ENCODE data around the gene DAZAP2.
A peak's percentile ranks its signal among the peaks of the same experiment; 100 is the strongest.
"Not testable (repeated sequence)": the region's sequence is repeated elsewhere in the genome, so short reads cannot be mapped to it uniquely, and the experiment has no call there.

Gene DAZAP2

DNA sequence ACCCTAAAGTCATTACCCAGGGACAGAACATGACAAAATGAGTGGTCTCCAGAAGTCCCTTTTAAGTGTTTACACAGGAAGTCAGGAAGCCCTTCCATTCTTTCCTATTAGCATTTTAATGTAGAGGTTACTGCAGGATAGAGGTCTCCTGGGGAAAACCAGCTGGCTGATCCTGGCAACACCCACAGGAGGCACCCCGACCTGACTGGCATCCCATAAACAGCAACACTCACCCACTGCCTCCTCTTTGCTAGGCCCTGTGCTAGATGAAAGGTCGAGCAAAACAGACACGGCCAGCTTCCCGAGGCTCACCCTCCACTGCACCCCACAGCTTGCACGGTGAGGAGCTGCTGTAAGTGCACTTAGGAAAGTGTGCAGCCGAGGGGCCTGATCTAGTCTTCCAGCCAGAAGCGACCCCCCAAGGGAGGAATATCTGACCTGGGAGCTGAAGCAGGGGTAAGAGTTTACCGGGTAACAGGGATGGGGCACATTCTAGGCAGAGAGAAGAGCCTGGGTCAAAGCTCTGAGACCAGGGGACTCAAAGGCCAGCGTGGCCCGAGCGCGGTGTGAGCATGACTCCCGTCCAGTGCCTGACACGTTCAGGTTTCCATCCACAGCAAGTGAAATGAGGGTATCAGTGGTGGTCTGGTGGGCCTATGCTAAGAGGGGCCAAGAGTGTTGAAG lies 9.0 kb downstream of the DAZAP2 start:
- Mint-ChIP-seq H3K4me1 (peaks cover 30% of the 10 kb centered on the region), H3K4me3 (no peak overlapping the region), H3K36me3 (peaks cover 24% of the 10 kb centered on the region), H3K9me3 (no peaks in the 10 kb centered on the region), H3K27me3 (no peaks in the 10 kb centered on the region), H3K27ac (peak overlapping the region; percentile 72)
- no peak for ATAC-seq (ENCODE audit: low read depth)
- no peak for DNase-seq (ENCODE audit: low spot score in 2 of 2)

DNA sequence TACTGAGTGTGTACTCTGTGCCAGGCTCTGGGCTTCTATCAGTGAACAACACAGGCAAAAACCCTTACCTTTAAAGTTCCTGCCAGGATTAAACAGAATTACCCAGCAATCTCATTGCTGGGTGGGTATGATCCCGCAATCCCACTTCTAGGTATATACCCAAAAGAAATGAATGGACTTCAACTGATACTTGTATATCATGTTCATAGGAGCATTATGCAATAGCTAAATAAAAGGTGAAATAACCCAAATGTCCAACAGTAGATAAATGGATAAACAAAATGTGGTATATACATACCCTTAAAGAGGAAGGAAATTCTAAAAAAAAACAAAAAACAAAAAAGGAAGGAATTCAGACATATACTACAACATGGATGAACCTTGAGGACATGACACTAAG lies 14.7 kb downstream of the DAZAP2 start:
- DNase-seq (ENCODE audit: low spot score in 2 of 2) (no peak), ATAC-seq (ENCODE audit: low read depth) (no peak)
- Mint-ChIP-seq H3K4me1 (peaks cover 5% of the 10 kb centered on the region), H3K36me3 (peaks cover 17% of the 10 kb centered on the region), H3K27ac (no peak overlapping the region), H3K27me3 (no peaks in the 10 kb centered on the region), H3K9me3 (no peaks in the 10 kb centered on the region), H3K4me3 (no peak overlapping the region)

GRCh38 chr12:51254536-51254935 lies 15.9 kb downstream of the DAZAP2 start:
- peaks cover 4% of the 10 kb centered on the region for H3K4me1 Mint-ChIP-seq
- ATAC-seq (ENCODE audit: low read depth), result no peak
- no peak overlapping the region for H3K27ac Mint-ChIP-seq
- H3K36me3 Mint-ChIP-seq, result peaks cover 17% of the 10 kb centered on the region
- H3K27me3 Mint-ChIP-seq, result no peaks in the 10 kb centered on the region
- no peak overlapping the region for H3K4me3 Mint-ChIP-seq
- DNase-seq (ENCODE audit: low spot score in 2 of 2), result no peak
- H3K9me3 Mint-ChIP-seq, result no peaks in the 10 kb centered on the region

DNA sequence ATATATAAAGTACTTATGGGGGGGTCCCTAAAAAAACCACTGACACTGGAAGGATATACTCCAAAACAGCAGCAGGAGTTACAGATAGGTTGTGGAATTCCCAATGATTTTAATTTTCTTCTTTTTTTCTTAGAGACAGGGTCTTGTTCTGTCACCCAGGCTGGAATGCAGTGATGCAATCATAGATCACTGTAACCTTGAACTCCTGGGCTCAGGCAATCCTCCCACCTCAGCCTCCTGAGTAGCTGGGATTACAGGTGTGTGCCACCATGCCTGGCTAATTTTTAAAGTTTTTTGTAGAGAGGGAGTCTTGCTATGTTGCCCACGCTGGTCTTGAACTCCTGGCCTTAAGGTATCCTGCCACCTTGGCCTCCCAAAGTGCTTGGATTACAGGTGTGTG lies 21.0 kb downstream of the DAZAP2 start:
- not testable (repeated sequence) for H3K27ac Mint-ChIP-seq; H3K27me3 Mint-ChIP-seq; H3K4me3 Mint-ChIP-seq; DNase-seq (ENCODE audit: low spot score in 2 of 2); ATAC-seq (ENCODE audit: low read depth); H3K9me3 Mint-ChIP-seq; H3K4me1 Mint-ChIP-seq
- H3K36me3 Mint-ChIP-seq, result peaks cover 13% of the 10 kb centered on the region

- peaks cover 2% of the 10 kb centered on the region for H3K9me3 Mint-ChIP-seq
- H3K27me3 Mint-ChIP-seq, result no peaks in the 10 kb centered on the region
- no peak for DNase-seq (ENCODE audit: low spot score in 2 of 2)
- no peak overlapping the region for H3K4me3 Mint-ChIP-seq
- peak; percentile 41 for ATAC-seq (ENCODE audit: low read depth)
- no peak overlapping the region for H3K27ac Mint-ChIP-seq
- H3K4me1 Mint-ChIP-seq, result peaks cover 19% of the 10 kb centered on the region
- H3K36me3 Mint-ChIP-seq, result peaks cover 9% of the 10 kb centered on the region
Observed at GRCh38 chr12:51262758-51263177, 24.1 kb downstream of the DAZAP2 start.

GRCh38 chr12:51263341-51263740 lies 24.7 kb downstream of the DAZAP2 start:
- no peak for ATAC-seq (ENCODE audit: low read depth)
- Mint-ChIP-seq H3K9me3 (peaks cover 2% of the 10 kb centered on the region), H3K27me3 (no peaks in the 10 kb centered on the region), H3K27ac (no peak overlapping the region), H3K4me3 (no peak overlapping the region), H3K4me1 (peaks cover 24% of the 10 kb centered on the region), H3K36me3 (peaks cover 11% of the 10 kb centered on the region)
- no peak for DNase-seq (ENCODE audit: low spot score in 2 of 2)

DNA sequence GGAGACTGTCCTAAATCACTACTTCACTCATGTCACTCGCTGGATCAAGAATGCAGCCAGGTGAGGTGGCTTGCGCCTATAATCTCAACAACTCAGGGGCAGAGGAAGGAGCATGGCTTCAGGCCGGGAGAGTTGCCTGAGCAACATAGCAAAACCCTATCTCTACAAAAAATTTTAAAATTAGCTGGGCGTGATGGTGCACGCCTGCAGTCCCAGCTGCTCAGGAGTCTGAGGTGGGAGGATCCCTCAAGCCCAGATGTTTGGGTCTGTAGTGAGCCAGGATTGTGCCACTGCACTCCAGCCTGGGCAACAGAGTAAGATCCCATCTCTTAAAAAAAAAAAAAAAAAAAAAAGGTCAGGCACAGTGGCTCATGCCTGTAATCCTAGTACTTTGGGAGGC lies 25.7 kb downstream of the DAZAP2 start:
- ATAC-seq (ENCODE audit: low read depth) (no peak), DNase-seq (ENCODE audit: low spot score in 2 of 2) (no peak)
- no peaks in the 10 kb centered on the region for H3K27me3 Mint-ChIP-seq
- peaks cover 30% of the 10 kb centered on the region for H3K4me1 Mint-ChIP-seq
- no peak overlapping the region for H3K4me3 Mint-ChIP-seq
- peaks cover 2% of the 10 kb centered on the region for H3K9me3 Mint-ChIP-seq
- H3K27ac Mint-ChIP-seq, result peak overlapping the region; percentile 16
- peaks cover 11% of the 10 kb centered on the region for H3K36me3 Mint-ChIP-seq

- DNase-seq (ENCODE audit: low spot score in 2 of 2) (no peak), ATAC-seq (ENCODE audit: low read depth) (peak; percentile 55)
- Mint-ChIP-seq H3K9me3 (peaks cover 2% of the 10 kb centered on the region), H3K36me3 (peaks cover 11% of the 10 kb centered on the region), H3K27ac (peak overlapping the region; percentile 17), H3K27me3 (no peaks in the 10 kb centered on the region), H3K4me3 (no peak overlapping the region), H3K4me1 (peaks cover 33% of the 10 kb centered on the region)
Observed at GRCh38 chr12:51265024-51265423, 26.4 kb downstream of the DAZAP2 start.

DNA sequence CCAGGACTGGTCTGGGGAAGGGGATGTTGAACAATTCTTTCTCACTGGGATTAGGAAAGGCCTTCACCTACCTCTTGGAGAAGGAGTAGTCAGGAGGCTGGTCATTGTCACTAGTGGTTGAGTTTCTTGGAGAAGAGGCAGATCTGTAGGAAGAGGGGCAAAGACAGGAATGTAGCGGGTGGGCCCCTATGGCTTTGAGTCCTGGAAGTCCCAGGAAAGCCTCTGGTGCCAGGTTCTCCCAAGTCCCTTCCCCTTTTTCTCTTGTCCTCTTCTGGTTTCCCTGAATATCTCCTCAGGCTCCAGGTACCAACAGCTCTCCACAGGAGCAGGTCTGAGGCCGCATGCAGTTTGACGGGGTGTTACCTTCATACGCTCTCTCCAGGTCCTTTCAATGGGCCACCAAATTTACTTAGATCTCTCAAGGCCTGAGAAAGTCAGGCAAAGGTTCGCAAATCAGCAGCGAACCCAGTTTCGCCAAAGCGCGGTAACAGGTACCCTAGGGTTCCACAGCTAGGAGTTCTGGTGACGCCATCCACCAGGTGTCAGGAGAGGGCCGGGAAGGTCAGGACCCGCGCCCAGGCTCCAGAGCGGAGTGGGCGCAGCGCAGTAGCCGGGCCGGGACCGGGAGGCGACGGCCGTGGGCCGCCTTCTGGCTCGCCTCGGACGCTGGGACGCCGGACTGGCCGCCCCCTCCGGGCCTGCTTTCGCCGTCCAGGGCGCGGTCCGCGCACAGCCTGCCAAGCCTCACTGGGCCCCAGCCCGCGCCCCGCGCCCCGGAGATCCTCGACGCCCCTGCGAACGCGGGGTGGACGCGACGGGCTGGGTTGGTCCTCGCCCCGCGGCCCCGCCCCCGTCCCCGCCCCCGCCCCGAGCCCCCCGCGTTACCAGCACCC lies 30.8 kb downstream of the DAZAP2 start:
- Mint-ChIP-seq H3K9me3 (peaks cover 2% of the 10 kb centered on the region), H3K4me1 (peaks cover 33% of the 10 kb centered on the region), H3K4me3 (peak overlapping the region; percentile 87), H3K36me3 (peaks cover 8% of the 10 kb centered on the region), H3K27me3 (no peaks in the 10 kb centered on the region), H3K27ac (peak overlapping the region; percentile 80)
- ATAC-seq (ENCODE audit: low read depth), result peak; percentile 59
- DNase-seq (ENCODE audit: low spot score in 2 of 2), result peak; percentile 45 to 63

DNA sequence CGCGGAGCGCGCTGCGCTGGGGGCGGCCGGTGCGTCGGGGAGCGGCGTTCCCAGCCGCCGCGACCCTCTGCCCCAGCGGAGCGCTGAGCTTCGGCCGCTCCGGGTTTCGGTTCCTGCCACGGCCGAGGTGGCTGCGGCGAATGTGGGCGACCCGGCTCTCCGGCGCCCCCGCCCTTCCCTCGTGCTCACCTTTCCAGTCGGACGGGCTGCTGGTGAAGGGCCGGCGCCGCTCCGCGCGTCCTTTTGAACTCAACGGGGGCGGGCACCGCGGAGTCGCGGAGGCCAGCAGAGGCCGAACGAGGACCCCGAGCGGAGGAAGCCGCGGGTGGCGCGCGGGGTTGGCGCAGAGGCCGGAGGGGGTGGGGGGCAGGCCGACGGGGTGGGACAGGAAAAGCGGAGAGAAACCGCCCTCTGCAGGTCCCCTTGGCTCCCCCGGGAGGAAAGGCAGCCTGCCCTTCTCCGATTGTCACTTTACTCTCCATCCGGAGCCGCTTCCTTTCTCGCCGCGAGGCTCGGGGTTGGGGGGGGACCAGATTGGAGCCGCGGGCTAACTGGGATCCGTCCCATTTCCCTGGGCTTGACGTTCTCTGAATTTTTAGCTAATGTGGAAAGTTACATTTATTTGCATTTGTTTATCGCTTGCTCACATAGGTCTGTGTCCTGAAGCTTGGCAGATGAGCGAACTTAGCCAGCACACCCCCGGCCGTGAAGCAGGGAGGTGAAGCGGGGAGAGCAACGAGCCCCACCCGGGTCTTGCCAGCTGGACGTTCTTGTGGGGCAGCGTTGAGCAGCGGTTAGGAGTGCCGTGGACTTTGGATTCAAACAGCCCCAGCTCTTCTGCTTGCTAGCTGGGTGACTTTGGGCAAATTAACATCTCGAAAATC lies 31.7 kb downstream of the DAZAP2 start, which contains the start of gene SMAGP:
Gene SMAGP (minus strand): TSS at position 349 of the 884 bp plus-strand sequence. CDS start 1,137 bp downstream, outside the sequence.
- DNase-seq (ENCODE audit: low spot score in 2 of 2), result peak in 1 of 2 donors; percentile 39
- Mint-ChIP-seq H3K4me1 (peaks cover 27% of the 10 kb centered on the region), H3K9me3 (peaks cover 2% of the 10 kb centered on the region), H3K4me3 (peak within 1 kb of the TSS; percentile 94), H3K36me3 (peaks cover 8% of the 10 kb centered on the region), H3K27me3 (no peaks in the 10 kb centered on the region), H3K27ac (peak within 1 kb of the TSS; percentile 84)
- peak; percentile 69 for ATAC-seq (ENCODE audit: low read depth)

DNA sequence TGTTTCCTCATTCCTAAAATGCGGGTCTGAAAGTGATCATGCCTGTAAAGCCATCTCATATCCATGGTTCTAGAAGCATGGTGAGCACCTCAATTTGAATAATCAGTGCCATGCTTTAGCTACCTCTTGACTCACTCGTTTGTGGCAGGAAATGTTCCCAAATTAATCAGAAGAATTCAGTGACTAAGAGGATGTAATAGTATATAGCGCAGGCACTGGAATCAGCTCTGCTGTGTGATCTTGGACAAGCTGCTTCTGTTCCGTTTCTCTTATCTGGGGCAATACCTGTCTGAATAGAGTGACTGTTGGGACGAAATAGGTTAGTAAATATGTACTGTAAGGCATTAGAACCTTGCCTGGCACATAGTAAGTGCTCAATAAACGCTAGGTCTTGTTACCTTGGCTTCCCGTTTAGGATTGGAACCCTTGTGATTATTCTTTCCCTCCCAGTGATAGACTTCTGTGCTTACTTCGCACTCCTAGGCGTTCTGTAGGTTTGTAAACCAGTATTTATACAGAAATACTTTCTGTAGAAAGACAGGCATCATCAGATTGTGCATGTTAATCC lies 32.4 kb downstream of the DAZAP2 start:
- Mint-ChIP-seq H3K4me3 (peak overlapping the region; percentile 94), H3K27me3 (no peaks in the 10 kb centered on the region), H3K27ac (peak overlapping the region; percentile 84), H3K36me3 (peaks cover 5% of the 10 kb centered on the region), H3K9me3 (no peaks in the 10 kb centered on the region), H3K4me1 (peaks cover 24% of the 10 kb centered on the region)
- ATAC-seq (ENCODE audit: low read depth) (peak; percentile 7), DNase-seq (ENCODE audit: low spot score in 2 of 2) (no peak)

DNA sequence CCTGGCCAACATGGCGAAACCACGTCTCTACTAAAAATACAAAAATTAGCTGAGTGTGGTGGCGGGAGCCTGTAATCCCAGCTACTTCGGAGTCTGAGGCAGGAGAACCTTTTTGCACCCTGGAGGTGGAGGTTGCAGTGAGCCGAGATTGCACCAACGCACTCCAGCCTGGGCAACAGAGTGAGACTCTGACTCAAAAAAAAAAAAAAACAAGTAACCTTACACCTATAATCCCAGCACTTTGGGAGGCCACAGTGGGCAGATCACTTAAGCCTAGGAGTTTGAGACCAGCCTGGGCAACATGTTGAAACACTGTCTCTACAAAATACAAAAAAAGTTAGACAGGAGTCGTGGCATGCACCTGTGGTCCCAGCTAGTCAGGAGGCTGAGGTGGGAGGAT lies 34.2 kb downstream of the DAZAP2 start:
- not testable (repeated sequence) for H3K36me3 Mint-ChIP-seq; DNase-seq (ENCODE audit: low spot score in 2 of 2); ATAC-seq (ENCODE audit: low read depth); H3K27me3 Mint-ChIP-seq; H3K27ac Mint-ChIP-seq; H3K4me3 Mint-ChIP-seq; H3K9me3 Mint-ChIP-seq
- peaks cover 22% of the 10 kb centered on the region for H3K4me1 Mint-ChIP-seq

- no peaks in the 10 kb centered on the region for H3K36me3 Mint-ChIP-seq
- no peaks in the 10 kb centered on the region for H3K27me3 Mint-ChIP-seq
- H3K9me3 Mint-ChIP-seq, result no peaks in the 10 kb centered on the region
- H3K4me3 Mint-ChIP-seq, result no peak overlapping the region
- no peak overlapping the region for H3K27ac Mint-ChIP-seq
- DNase-seq (ENCODE audit: low spot score in 2 of 2) (no peak), ATAC-seq (ENCODE audit: low read depth) (no peak)
- H3K4me1 Mint-ChIP-seq, result peaks cover 11% of the 10 kb centered on the region
Observed at GRCh38 chr12:51275088-51275487, 36.5 kb downstream of the DAZAP2 start.
